Activated B cell treated with CpG ODN at 0.5 μM for 24 hours (primary cell): Measurements from ENCODE around the gene ELK4. TPM values are rescaled to one million over a fixed set of nuclear protein-coding genes. Genes with fewer than 3 reads are reported as not detected.

ENCODE experiments used
- ATAC-seq: fragments of 200-7000 bp; cut with Tn5 transposase; one replicate; pipeline ENCODE4 v1.10.0; 2021; ENCODE audit warnings: low read depth, mild to moderate bottlenecking, moderate library complexity
- CTCF ChIA-PET: fragments of 350-600 bp; sonication (Branson Sonifier 250); formaldehyde crosslinking; loops from one replicate; lab custom pipeline; 2021; ENCODE audit warnings: antibody characterized with exemption; lab: Charles Lee
- POLR2A ChIA-PET: fragments of 350-600 bp; sonication (Branson Sonifier 250); formaldehyde crosslinking; loops from one replicate; lab custom pipeline; 2021; ENCODE audit warnings: antibody characterized with exemption; lab: Charles Lee
- DNase-seq: peaks from one replicate; pipeline ENCODE4 v3.0.0; 2022
- H3K27ac Mint-ChIP-seq: one replicate; pipeline ENCODE4 v1.8.0; 2020; ENCODE audit warnings: mixed read lengths
- H3K27me3 Mint-ChIP-seq: one replicate; pipeline ENCODE4 v1.8.0; 2021; ENCODE audit warnings: mixed read lengths
- H3K36me3 Mint-ChIP-seq: one replicate; pipeline ENCODE4 v1.8.0; 2021; ENCODE audit warnings: low read depth, mixed read lengths
- H3K4me1 Mint-ChIP-seq: one replicate; pipeline ENCODE4 v1.8.0; 2021; ENCODE audit warnings: mixed read lengths
- H3K4me3 Mint-ChIP-seq: one replicate; pipeline ENCODE4 v1.8.0; 2020; ENCODE audit warnings: mild to moderate bottlenecking, mixed read lengths
- H3K9me3 Mint-ChIP-seq: one replicate; pipeline ENCODE4 v1.8.0; 2020; ENCODE audit warnings: mixed read lengths
- intact Hi-C: fragments of 100-400 bp; cut with micrococcal nuclease; formaldehyde crosslinking; loops from one replicate; pipeline ENCODE4 v1.15.1; 2024
- total RNA-seq: library from RNA; stranded (reverse); gene quantifications from 2 replicates; pipeline ENCODE4 v1.2.3, GENCODE V29; 2022
- TF ChIP-seq, protein P1 (sequence below): fragments of 200-600 bp; IDR thresholded peaks from one replicate; pipeline ENCODE4 v1.8.0; 2022; ENCODE audit warnings: antibody characterized with exemption, mild to moderate bottlenecking

The ELK4 gene
- total RNA-seq, 1 donor from 2014 or later = 141 TPM

DNA sequence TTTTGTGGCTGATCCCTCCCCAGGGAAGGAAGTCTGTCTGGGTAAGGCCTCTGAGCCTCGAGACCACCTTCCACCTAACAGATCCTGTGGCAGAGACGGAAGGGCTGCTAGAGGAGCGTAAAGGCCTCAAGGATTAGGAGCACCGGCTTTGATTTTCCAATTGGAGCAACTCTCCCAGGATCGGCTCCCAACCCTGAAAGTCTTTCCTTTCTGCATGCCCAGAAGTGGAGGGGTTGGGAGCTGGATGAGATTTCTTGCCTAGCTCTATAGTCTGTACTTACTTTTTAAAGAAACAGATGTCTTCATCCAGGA is 41.4 kb downstream of the ELK4 start:
- H3K4me1 Mint-ChIP-seq = peaks cover 43% of the 10 kb centered on the region
- intact Hi-C loops = loop anchor here (5.0 kb wide), 1 partner anchor 468 kb away; the partner anchor contains the start of gene RBBP5
- H3K27ac Mint-ChIP-seq = no peak overlapping the region

DNA sequence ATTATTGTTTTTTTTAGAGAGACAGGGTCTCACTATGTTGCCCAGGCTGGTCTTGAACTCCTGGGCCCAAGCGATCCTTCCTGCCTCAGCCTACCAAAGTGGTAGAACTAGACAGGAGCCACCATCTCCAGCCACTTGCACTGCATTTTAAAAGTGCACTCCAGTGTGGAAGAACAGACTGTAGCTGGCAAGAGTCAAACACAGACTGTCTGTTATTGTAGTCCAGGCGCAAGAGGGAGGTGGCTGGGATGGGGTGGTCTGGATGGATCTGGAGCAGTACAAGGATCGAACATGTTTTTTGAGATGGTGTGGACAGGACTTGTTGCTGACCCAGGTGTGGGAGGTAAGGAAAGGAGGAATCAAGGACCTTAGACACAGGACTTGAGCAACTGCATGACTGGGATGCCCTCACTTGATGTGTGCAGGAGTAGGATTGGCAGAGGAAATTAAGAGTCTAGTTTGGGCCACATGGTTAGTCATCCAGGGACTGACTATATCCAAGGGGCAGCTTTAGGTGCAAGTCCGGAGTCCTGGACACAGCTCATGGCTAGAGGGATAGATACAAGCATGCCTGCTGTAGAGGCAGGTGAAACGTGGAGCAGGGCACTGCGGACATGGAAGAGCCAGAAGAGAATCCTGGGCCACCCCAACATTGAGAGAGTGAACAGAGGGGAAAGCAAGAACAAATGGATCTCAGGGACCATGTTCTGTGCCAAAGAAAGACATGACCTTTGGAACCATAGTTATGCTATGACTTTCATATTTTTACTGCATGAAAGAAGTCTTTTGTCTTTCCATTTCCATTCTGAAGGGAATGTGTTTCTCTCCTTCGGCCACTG is 42.0 kb downstream of the ELK4 start:
- Mint-ChIP-seq H3K4me3 (no peak overlapping the region), H3K27ac (no peak overlapping the region)

More for the DNA sequence above, 41.4 kb downstream of the ELK4 start:
- H3K36me3 Mint-ChIP-seq = no peaks in the 10 kb centered on the region
- H3K27me3 Mint-ChIP-seq = no peaks in the 10 kb centered on the region
- CTCF ChIA-PET = interaction anchor here (1.6 to 10.5 kb wide), 6 partner anchors 45 to 387 kb away, joined by 4 to 298 read pairs (median 52); partner anchors contain the start of gene ELK4
- no peak for DNase-seq
- H3K4me3 Mint-ChIP-seq = no peak overlapping the region
- no peak for ATAC-seq
- TF ChIP-seq, protein P1, sequence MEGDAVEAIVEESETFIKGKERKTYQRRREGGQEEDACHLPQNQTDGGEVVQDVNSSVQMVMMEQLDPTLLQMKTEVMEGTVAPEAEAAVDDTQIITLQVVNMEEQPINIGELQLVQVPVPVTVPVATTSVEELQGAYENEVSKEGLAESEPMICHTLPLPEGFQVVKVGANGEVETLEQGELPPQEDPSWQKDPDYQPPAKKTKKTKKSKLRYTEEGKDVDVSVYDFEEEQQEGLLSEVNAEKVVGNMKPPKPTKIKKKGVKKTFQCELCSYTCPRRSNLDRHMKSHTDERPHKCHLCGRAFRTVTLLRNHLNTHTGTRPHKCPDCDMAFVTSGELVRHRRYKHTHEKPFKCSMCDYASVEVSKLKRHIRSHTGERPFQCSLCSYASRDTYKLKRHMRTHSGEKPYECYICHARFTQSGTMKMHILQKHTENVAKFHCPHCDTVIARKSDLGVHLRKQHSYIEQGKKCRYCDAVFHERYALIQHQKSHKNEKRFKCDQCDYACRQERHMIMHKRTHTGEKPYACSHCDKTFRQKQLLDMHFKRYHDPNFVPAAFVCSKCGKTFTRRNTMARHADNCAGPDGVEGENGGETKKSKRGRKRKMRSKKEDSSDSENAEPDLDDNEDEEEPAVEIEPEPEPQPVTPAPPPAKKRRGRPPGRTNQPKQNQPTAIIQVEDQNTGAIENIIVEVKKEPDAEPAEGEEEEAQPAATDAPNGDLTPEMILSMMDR = no peak
- H3K9me3 Mint-ChIP-seq = no peaks in the 10 kb centered on the region
- POLR2A ChIA-PET = interaction anchor here (3.8 to 7.0 kb wide), 2 partner anchors 42 to 69 kb away, joined by 46 to 119 read pairs; partner anchors contain the start of gene ELK4

GRCh38 chr1:205589046-205589445 is 42.8 kb downstream of the ELK4 start:
- DNase-seq = no peak
- no peak overlapping the region for H3K27ac Mint-ChIP-seq
- TF ChIP-seq, protein P1 = no peak
- CTCF ChIA-PET = interaction anchor here (1.0 to 10.5 kb wide), 4 partner anchors 46 to 122 kb away, joined by 3 to 298 read pairs (median 98); partner anchors contain the start of gene ELK4
- ATAC-seq = no peak
- intact Hi-C loops = no loop called here
- POLR2A ChIA-PET = no interaction called here
- H3K9me3 Mint-ChIP-seq = no peaks in the 10 kb centered on the region
- no peaks in the 10 kb centered on the region for H3K27me3 Mint-ChIP-seq
- no peak overlapping the region for H3K4me3 Mint-ChIP-seq
- no peaks in the 10 kb centered on the region for H3K36me3 Mint-ChIP-seq
- H3K4me1 Mint-ChIP-seq = peaks cover 40% of the 10 kb centered on the region

More for the DNA sequence above, 42.0 kb downstream of the ELK4 start:
- DNase-seq (no peak), ATAC-seq (no peak)
- Mint-ChIP-seq H3K36me3 (no peaks in the 10 kb centered on the region), H3K9me3 (no peaks in the 10 kb centered on the region), H3K27me3 (no peaks in the 10 kb centered on the region), H3K4me1 (peaks cover 43% of the 10 kb centered on the region)
- TF ChIP-seq, protein P1 = no peak
- ChIA-PET CTCF (interaction anchor here (1.0 to 10.5 kb wide), 5 partner anchors 45 to 388 kb away, joined by 3 to 298 read pairs (median 69); partner anchors contain the start of gene ELK4), POLR2A (interaction anchor here (7.0 kb wide), 1 partner anchor 42 kb away, joined by 119 read pairs; the partner anchor contains the start of gene ELK4)
- intact Hi-C loops = loop anchor here (5.0 kb wide), 1 partner anchor 468 kb away; the partner anchor contains the start of gene RBBP5

DNA sequence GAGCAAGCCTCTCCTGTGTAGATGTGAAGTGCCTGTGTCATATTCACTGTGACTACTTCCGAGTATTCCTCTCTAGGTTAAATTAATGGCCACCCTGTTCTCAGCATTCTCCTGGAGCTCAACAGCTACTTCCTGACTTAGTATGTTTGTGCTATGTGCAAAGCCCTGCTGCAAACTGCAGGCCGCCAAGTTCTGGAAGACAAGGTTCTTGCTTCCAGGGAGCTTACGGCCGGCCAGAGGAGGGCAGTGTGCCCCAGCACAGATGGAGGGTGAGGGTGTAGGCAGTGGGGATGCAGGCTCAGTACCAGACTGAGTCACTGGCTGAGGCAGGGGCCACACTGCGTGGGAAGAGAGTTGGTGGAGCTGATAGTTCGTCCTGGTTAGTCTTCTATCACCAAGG is 43.2 kb downstream of the ELK4 start:
- Mint-ChIP-seq H3K4me1 (peaks cover 36% of the 10 kb centered on the region), H3K27ac (no peak overlapping the region), H3K36me3 (no peaks in the 10 kb centered on the region), H3K4me3 (no peak overlapping the region), H3K27me3 (no peaks in the 10 kb centered on the region), H3K9me3 (no peaks in the 10 kb centered on the region)
- intact Hi-C loops = no loop called here
- DNase-seq = no peak
- CTCF ChIA-PET = interaction anchor here (7.1 to 10.5 kb wide), 3 partner anchors 46 to 123 kb away, joined by 69 to 298 read pairs (median 126); partner anchors contain the start of gene ELK4
- TF ChIP-seq, protein P1 = no peak
- ATAC-seq = no peak
- POLR2A ChIA-PET = no interaction called here

- H3K9me3 Mint-ChIP-seq = no peaks in the 10 kb centered on the region
- ChIA-PET POLR2A (no interaction called here), CTCF (interaction anchor here (7.1 to 10.5 kb wide), 3 partner anchors 47 to 124 kb away, joined by 69 to 298 read pairs (median 126); partner anchors contain the start of gene ELK4)
- H3K4me3 Mint-ChIP-seq = no peak overlapping the region
- DNase-seq (no peak), ATAC-seq (no peak)
- H3K27ac Mint-ChIP-seq = no peak overlapping the region
- H3K36me3 Mint-ChIP-seq = no peaks in the 10 kb centered on the region
- TF ChIP-seq, protein P1 = no peak
- intact Hi-C loops = no loop called here
- H3K4me1 Mint-ChIP-seq = peaks cover 33% of the 10 kb centered on the region
- H3K27me3 Mint-ChIP-seq = no peaks in the 10 kb centered on the region
These were observed 44.2 kb downstream of the ELK4 start for GRCh38 chr1:205587581-205587980.
